Measurements from ENCODE around the gene GPD1L.
"Not testable (repeated sequence)": the region's sequence is repeated elsewhere in the genome, so short reads cannot be mapped to it uniquely, and the experiment has no call there.

Gene GPD1L

DNA sequence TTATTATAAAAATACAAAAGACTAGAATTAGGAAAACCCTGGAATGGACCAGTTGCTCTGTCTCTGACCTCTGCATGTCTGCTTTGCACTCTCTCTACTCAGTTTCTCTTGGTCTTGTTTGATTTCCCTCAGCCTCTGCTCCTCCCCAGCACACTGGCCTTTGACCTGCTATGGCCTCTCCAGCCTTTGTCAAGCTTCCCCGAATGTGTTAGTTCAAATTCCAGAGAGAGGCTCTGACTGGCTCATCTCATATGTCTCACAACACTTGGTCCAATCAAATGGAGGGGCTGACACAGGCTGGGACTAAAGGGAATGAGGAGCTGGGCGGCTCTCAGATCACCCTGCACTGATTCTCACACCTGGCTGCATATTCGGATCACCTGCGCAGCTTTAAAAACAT lies 79.7 kb downstream of the GPD1L start:
- Histone ChIP-seq H3K4me1 (no peaks in the 10 kb centered on the region), H3K27ac (no peak overlapping the region), H3K4me3 (ENCODE audit: low read depth, low read length) (no peak overlapping the region), H3K9ac (no peak overlapping the region), H3K4me2 (ENCODE audit: low read length) (no peak overlapping the region), H2AFZ (peak overlapping the region; percentile 28), H3K27me3 (ENCODE audit: control insufficient read depth, insufficient read depth, low read length) (no peaks in the 10 kb centered on the region), H3K9me3 (ENCODE audit: control insufficient read depth, low read length) (no peaks in the 10 kb centered on the region), H3K79me2 (no peaks in the 10 kb centered on the region), H3K36me3 (ENCODE audit: control insufficient read depth, insufficient read depth, low read length) (no peaks in the 10 kb centered on the region)
- TF ChIP-seq, protein P1, sequence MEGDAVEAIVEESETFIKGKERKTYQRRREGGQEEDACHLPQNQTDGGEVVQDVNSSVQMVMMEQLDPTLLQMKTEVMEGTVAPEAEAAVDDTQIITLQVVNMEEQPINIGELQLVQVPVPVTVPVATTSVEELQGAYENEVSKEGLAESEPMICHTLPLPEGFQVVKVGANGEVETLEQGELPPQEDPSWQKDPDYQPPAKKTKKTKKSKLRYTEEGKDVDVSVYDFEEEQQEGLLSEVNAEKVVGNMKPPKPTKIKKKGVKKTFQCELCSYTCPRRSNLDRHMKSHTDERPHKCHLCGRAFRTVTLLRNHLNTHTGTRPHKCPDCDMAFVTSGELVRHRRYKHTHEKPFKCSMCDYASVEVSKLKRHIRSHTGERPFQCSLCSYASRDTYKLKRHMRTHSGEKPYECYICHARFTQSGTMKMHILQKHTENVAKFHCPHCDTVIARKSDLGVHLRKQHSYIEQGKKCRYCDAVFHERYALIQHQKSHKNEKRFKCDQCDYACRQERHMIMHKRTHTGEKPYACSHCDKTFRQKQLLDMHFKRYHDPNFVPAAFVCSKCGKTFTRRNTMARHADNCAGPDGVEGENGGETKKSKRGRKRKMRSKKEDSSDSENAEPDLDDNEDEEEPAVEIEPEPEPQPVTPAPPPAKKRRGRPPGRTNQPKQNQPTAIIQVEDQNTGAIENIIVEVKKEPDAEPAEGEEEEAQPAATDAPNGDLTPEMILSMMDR (IDR thresholded peaks at IDR 0.05), result no peak

DNA sequence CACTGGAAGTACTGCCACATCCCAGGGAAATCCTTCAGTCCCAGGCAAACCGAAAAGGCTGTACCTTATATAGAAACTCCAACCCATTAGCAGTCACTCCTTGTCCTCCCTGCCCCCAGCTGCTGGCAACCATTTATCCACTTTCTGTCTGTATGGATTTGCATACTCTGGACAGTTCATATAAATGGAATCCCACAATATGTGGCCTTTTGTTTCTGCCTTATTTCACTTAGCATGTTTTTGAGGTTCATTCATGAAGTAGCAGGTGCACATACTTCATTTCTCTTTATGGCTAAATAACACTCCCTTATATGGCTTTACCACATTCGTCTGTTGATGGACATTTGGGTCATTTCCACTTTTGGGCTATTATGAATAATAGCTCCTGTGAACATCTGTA lies 80.5 kb downstream of the GPD1L start:
- H3K4me3 ChIP-seq (ENCODE audit: low read depth, low read length), result no peak overlapping the region
- TF ChIP-seq, protein P1 (IDR thresholded peaks at IDR 0.05), result no peak
- H3K4me2 ChIP-seq (ENCODE audit: low read length), result no peak overlapping the region
- H3K36me3 ChIP-seq (ENCODE audit: control insufficient read depth, insufficient read depth, low read length), result no peaks in the 10 kb centered on the region
- peaks cover under 1% of the 10 kb centered on the region for H3K4me1 ChIP-seq
- H3K9ac ChIP-seq, result no peak overlapping the region
- no peak overlapping the region for H3K27ac ChIP-seq
- no peak overlapping the region for H2AFZ ChIP-seq
- no peaks in the 10 kb centered on the region for H3K9me3 ChIP-seq (ENCODE audit: control insufficient read depth, low read length)
- H3K27me3 ChIP-seq (ENCODE audit: control insufficient read depth, insufficient read depth, low read length), result no peaks in the 10 kb centered on the region
- no peaks in the 10 kb centered on the region for H3K79me2 ChIP-seq

DNA sequence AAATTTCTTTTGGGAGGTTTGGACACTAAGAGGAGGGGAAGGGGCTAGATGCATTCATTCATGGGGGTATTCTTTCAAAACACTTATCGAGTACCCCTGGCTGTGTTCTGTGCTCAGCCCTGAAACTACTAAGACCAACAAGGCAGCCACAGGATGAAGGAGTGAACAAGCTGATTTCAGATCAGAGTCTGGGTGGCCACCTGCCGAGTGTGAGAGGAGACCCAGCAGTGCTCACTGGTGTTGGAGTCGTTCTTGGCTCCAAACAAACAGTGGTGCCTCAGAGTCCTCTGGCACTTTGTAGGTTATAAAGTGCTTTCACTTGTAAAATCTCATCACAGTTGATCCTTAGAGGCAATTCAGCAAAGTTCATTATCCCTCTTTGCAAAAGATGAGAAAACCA lies 83.3 kb downstream of the GPD1L start:
- Histone ChIP-seq H3K4me1 (peaks cover 2% of the 10 kb centered on the region), H3K79me2 (no peaks in the 10 kb centered on the region), H2AFZ (no peak overlapping the region), H3K36me3 (ENCODE audit: control insufficient read depth, insufficient read depth, low read length) (no peaks in the 10 kb centered on the region), H3K9me3 (ENCODE audit: control insufficient read depth, low read length) (no peaks in the 10 kb centered on the region), H3K4me3 (ENCODE audit: low read depth, low read length) (no peak overlapping the region), H3K4me2 (ENCODE audit: low read length) (no peak overlapping the region), H3K9ac (no peak overlapping the region), H3K27ac (no peak overlapping the region), H3K27me3 (ENCODE audit: control insufficient read depth, insufficient read depth, low read length) (no peaks in the 10 kb centered on the region)
- TF ChIP-seq, protein P1 (IDR thresholded peaks at IDR 0.05), result no peak

DNA sequence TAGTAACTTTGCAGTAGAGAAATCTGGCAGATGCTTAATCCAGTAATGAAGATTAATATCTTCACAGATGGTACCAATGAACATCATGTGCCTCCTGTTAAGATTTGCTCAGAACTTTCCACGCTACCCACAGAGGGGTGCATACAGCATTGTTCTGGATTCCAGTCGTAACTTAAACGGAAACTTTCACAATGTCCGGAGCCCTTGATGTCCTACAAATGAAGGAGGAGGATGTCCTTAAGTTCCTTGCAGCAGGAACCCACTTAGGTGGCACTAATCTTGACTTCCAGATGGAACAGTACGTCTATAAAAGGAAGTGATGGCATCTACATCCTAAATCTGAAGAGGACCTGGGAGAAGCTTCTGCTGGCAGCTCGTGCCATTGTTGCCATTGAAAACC lies 84.1 kb downstream of the GPD1L start:
- not testable (repeated sequence) for H3K9ac ChIP-seq; H3K4me2 ChIP-seq (ENCODE audit: low read length); H3K4me1 ChIP-seq; H2AFZ ChIP-seq; H3K9me3 ChIP-seq (ENCODE audit: control insufficient read depth, low read length); H3K27me3 ChIP-seq (ENCODE audit: control insufficient read depth, insufficient read depth, low read length); H3K4me3 ChIP-seq (ENCODE audit: low read depth, low read length); H3K27ac ChIP-seq; H3K79me2 ChIP-seq; H3K36me3 ChIP-seq (ENCODE audit: control insufficient read depth, insufficient read depth, low read length)

DNA sequence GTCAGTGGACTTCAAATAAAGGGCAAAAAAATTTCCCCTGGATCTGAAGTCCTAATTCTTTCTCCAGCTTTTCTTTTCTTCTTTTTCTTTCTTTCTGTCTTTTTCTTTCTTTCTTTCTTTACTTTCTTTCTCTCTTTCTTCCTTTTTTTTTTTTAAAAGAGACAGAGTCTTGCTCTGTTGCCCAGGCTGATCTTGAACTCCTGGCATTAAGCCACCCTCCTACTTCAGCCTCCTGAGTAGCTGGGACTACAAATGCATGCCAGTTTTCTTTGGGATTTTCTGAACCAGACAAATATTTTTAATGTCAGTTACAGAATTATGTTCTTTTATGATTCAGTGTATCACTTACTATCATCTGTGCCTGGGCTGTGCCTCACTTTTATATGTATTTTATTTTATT lies 86.7 kb downstream of the GPD1L start:
- TF ChIP-seq, protein P1 (IDR thresholded peaks at IDR 0.05), result no peak
- no peaks in the 10 kb centered on the region for H3K79me2 ChIP-seq
- H3K4me2 ChIP-seq (ENCODE audit: low read length), result no peak overlapping the region
- no peak overlapping the region for H2AFZ ChIP-seq
- no peak overlapping the region for H3K9ac ChIP-seq
- peaks cover 14% of the 10 kb centered on the region for H3K4me1 ChIP-seq
- no peaks in the 10 kb centered on the region for H3K27me3 ChIP-seq (ENCODE audit: control insufficient read depth, insufficient read depth, low read length)
- no peak overlapping the region for H3K27ac ChIP-seq
- H3K36me3 ChIP-seq (ENCODE audit: control insufficient read depth, insufficient read depth, low read length), result no peaks in the 10 kb centered on the region
- no peaks in the 10 kb centered on the region for H3K9me3 ChIP-seq (ENCODE audit: control insufficient read depth, low read length)
- H3K4me3 ChIP-seq (ENCODE audit: low read depth, low read length), result no peak overlapping the region

Data from parathyroid adenoma (tissue), 2 donors.